ENCODE results near the gene FN3K. TPM values are rescaled to one million over a fixed set of nuclear protein-coding genes. Genes with fewer than 3 reads are reported as not detected.

Gene FN3K
- total and polyA plus RNA-seq, 2 of the 13 experiments (the other 11 are each of a cell fraction or from before 2014, with no cell fraction given), result 3.5 to 12.2 TPM

- no peak for TF ChIP-seq ZBTB40 (IDR thresholded peaks at IDR 0.05)
- no peak for TF ChIP-seq ZBTB40 (CRISPR knock-in tag; IDR thresholded peaks at IDR 0.05)
- no peak for TF ChIP-seq ZFP36L1 (CRISPR knock-in tag; IDR thresholded peaks at IDR 0.05)
Measured at GRCh38 chr17:82786427-82786826, 51.0 kb downstream of the FN3K start (continued).
